DOHH2 (cell line): ENCODE results near the gene KCP.
A peak's percentile ranks its signal among the peaks of the same experiment; 100 is the strongest.

Source experiments
- H3F3A ChIP-seq: fragments of 200-600 bp; sonication (generic), shearing (Covaris generic); 2 replicates; pipeline ENCODE4 v1.6.0; 2016; ENCODE audit warnings: antibody characterized with exemption, mild to moderate bottlenecking; ENCODE audit not compliant: control insufficient read depth, insufficient read depth
- H3K27ac ChIP-seq: fragments of 200-600 bp; sonication (generic); 2 replicates; pipeline ENCODE4 v1.5.1; 2014; ENCODE audit warnings: low read depth, mild to moderate bottlenecking, low read length, moderate library complexity
- H3K27me3 ChIP-seq: fragments of 200-600 bp; sonication (generic); 2 replicates; pipeline ENCODE4 v1.6.1; 2014; ENCODE audit warnings: mild to moderate bottlenecking, low read length, mixed read lengths; ENCODE audit not compliant: control insufficient read depth
- H3K36me3 ChIP-seq: fragments of 200-600 bp; sonication (generic); 2 replicates; pipeline ENCODE4 v1.6.1; 2014; ENCODE audit warnings: mild to moderate bottlenecking, low read length, moderate library complexity, mixed read lengths; ENCODE audit not compliant: control insufficient read depth
- H3K4me1 ChIP-seq: fragments of 200-600 bp; sonication (generic); 2 replicates; pipeline ENCODE4 v1.6.1; 2014; ENCODE audit warnings: mild to moderate bottlenecking, low read length, mixed read lengths; ENCODE audit not compliant: control insufficient read depth
- H3K4me2 ChIP-seq: fragments of 200-600 bp; sonication (generic); 2 replicates; pipeline ENCODE4 v1.6.0; 2014; ENCODE audit warnings: mild to moderate bottlenecking, low read length, moderate library complexity
- H3K4me3 ChIP-seq: fragments of 200-600 bp; sonication (generic); 2 replicates; pipeline ENCODE4 v1.5.1; 2014; ENCODE audit warnings: mild to moderate bottlenecking, low read length, mixed read lengths
- H3K79me2 ChIP-seq: fragments of 200-600 bp; sonication (generic); 2 replicates; pipeline ENCODE4 v1.6.1; 2014; ENCODE audit warnings: mild to moderate bottlenecking, low read length, mixed read lengths; ENCODE audit not compliant: control insufficient read depth
- H3K9me2 ChIP-seq: fragments of 200-600 bp; sonication (generic); replicated peaks from 2 replicates; pipeline ENCODE4 v1.6.1; 2014; ENCODE audit warnings: mild to moderate bottlenecking, low read length, mixed read lengths; ENCODE audit not compliant: control insufficient read depth
- H3K9me3 ChIP-seq: fragments of 200-600 bp; sonication (generic); 2 replicates; pipeline ENCODE4 v1.6.1; 2014; ENCODE audit warnings: antibody characterized with exemption, low read length, mixed read lengths; ENCODE audit not compliant: control insufficient read depth, insufficient read depth
- H4K20me1 ChIP-seq: fragments of 200-600 bp; sonication (generic); 2 replicates; pipeline ENCODE4 v1.6.0; 2014; ENCODE audit warnings: low read depth, mild to moderate bottlenecking, antibody characterized with exemption, low read length, moderate library complexity; ENCODE audit not compliant: control insufficient read depth, insufficient read depth
- CTCF ChIP-seq: fragments of 200-600 bp; sonication (generic); IDR thresholded peaks from one replicate; pipeline ENCODE4 v1.5.1; 2014; ENCODE audit warnings: antibody characterized with exemption, mild to moderate bottlenecking, low read depth, low read length; ENCODE audit not compliant: poor library complexity, severe bottlenecking
- EZH2phosphoT487 ChIP-seq: fragments of 200-600 bp; sonication (generic); IDR thresholded peaks from 2 replicates; pipeline ENCODE4 v1.6.1; 2017; ENCODE audit warnings: borderline replicate concordance, mild to moderate bottlenecking, antibody characterized with exemption, low read length, moderate library complexity, mixed read lengths

Gene KCP

DNA sequence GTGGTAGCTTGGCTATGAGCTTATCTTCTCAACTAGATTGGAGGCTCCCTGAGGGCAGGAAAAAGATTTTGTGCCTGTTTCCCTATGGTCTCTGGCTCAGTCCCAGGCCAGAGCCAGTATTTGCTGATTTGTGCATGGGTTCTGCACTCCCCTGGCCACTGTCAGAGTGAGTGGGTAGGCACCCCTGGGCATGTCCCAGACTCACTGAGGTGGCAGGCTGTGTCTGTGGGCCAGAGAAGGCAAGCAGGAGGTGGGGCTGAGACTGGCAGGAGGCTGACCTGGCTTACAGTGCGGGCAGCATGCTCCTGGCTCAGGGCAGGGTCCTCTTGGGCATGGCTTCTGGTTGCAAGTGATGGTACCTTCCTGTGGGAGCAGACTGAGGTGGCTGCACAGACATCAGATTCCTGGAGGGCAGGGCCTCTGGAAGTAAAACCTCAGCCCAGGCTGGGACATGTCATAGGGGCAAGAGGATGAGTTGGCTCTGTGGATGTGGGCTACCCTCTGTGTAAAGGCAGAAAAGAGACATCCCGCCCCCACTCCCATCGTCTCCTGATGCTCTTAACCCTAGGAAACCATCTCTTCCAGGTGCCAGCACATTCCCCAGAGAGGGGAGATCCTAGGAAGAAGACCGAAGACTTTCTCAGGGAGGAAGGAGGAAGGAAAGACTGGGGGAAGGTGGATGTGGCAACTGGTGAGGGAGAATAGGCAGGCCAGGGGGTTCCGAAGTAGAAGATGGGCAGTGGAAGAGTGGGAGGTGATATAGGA is 4.3 kb downstream of the KCP start:
- H3K4me2 ChIP-seq = no peak overlapping the region
- no peaks in the 10 kb centered on the region for H3K9me3 ChIP-seq
- H3K27ac ChIP-seq = no peak overlapping the region
- H4K20me1 ChIP-seq = no peaks in the 10 kb centered on the region
- no peak overlapping the region for H3K4me3 ChIP-seq
- TF ChIP-seq CTCF (no peak), EZH2phosphoT487 (no peak)
- peaks cover 3% of the 10 kb centered on the region for H3K4me1 ChIP-seq
- no peaks in the 10 kb centered on the region for H3K36me3 ChIP-seq
- no peaks in the 10 kb centered on the region for H3F3A ChIP-seq
- H3K9me2 ChIP-seq = no peaks in the 10 kb centered on the region
- peaks cover 17% of the 10 kb centered on the region; the same call in 1 of the 2 replicates for H3K27me3 ChIP-seq
- no peaks in the 10 kb centered on the region for H3K79me2 ChIP-seq

DNA sequence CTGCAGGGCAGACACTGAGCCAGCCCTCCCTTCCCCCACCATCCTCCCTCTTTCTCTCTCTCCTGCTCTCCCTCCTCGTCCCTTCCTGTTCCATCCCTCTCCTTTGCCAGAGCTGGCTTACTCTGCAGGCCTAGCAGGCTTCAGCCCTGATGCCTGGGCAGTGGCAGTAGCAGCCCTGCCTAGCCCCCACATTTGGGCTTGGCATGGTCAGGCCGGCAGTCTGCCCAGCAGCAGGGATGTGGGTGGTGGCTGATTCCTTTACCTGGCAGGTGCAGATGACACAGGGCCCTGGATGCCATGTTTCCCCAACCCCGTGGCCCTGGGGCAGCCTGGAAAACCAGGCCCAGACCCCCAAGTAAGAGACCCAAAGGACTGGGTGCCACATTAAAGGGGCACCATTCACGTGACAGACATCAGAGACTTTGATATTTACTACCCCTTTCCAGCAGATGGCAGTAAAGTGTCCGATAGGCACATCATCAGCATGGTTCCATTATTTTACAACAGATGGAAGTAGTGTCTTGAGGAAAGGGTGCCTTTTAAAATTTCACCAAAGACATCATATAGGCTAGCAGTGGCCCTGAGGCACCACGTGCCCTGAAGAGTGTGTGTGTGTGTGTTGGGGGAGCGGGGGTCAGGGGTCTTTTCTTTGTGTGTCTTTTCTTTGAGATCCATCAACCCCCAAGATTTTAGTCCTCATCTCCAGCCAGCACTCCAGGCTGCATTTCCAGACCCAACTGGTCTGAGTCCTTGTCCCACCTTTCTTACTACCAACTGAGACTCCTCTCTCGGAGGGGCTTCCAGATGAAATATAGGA is 5.9 kb downstream of the KCP start:
- no peaks in the 10 kb centered on the region for H3F3A ChIP-seq
- H3K4me1 ChIP-seq = peaks cover 3% of the 10 kb centered on the region
- peaks cover 15% of the 10 kb centered on the region; the same call in 1 of the 2 replicates for H3K27me3 ChIP-seq
- no peaks in the 10 kb centered on the region for H4K20me1 ChIP-seq
- H3K9me2 ChIP-seq = no peaks in the 10 kb centered on the region
- H3K4me3 ChIP-seq = peak overlapping the region; percentile 24; the same call in 1 of the 2 replicates
- no peaks in the 10 kb centered on the region for H3K36me3 ChIP-seq
- H3K27ac ChIP-seq = no peak overlapping the region
- TF ChIP-seq CTCF (peak; percentile 91), EZH2phosphoT487 (no peak)
- peak overlapping the region; percentile 44 for H3K4me2 ChIP-seq
- no peaks in the 10 kb centered on the region for H3K79me2 ChIP-seq
- H3K9me3 ChIP-seq = 0 out of 2 replicates have a peak, but pooled peaks cover 1% of the 10 kb centered on the region

GRCh38 chr7:128903621-128904361 is 6.7 kb downstream of the KCP start:
- Histone ChIP-seq H3K27ac (no peak overlapping the region), H3K4me3 (no peak overlapping the region), H3K4me1 (peaks cover 3% of the 10 kb centered on the region), H3K36me3 (no peaks in the 10 kb centered on the region), H3K4me2 (peak overlapping the region; percentile 44; the same call in 1 of the 2 replicates), H3F3A (no peaks in the 10 kb centered on the region), H3K9me3 (0 out of 2 replicates have a peak, but pooled peaks cover 5% of the 10 kb centered on the region), H3K27me3 (peaks cover 7% of the 10 kb centered on the region; the same call in 1 of the 2 replicates), H4K20me1 (no peaks in the 10 kb centered on the region), H3K9me2 (no peaks in the 10 kb centered on the region), H3K79me2 (no peaks in the 10 kb centered on the region)
- TF ChIP-seq EZH2phosphoT487 = no peak
- no peak for TF ChIP-seq CTCF
